Stimulated activated CD4-positive, alpha-beta T cell treated with anti-CD3 and anti-CD28 coated beads, Interleukin-2, amount 100 ng/mL, for 24 hours (primary cell): ENCODE measurements around the gene NAALADL2.
"Not testable (repeated sequence)": the region's sequence is repeated elsewhere in the genome, so short reads cannot be mapped to it uniquely, and the experiment has no call there.

Experiments
- DNase-seq, 2 donors: peaks; one replicate each; pipeline ENCODE4 v3.0.0-alpha.2; 2020

NAALADL2 gene

DNA sequence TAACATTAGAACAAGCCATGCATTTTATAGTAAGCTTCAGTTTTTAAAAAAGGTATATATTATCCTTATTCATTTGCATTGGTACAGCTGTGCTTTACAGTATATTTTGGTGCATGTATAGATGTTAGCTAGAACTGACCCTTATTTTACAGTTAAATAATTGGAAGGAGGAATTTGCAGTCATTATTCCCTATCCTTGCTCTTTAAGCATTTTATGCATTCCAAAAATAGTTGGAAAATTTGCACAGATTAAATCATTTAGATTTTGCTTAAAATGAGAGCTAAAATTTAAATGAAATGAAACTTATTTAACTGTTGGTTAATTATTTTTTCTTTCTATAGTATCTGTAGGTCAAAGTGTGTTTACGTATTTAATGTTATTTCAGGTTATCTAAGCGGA is 667.1 kb downstream of the NAALADL2 start:
- no peak for DNase-seq

DNA sequence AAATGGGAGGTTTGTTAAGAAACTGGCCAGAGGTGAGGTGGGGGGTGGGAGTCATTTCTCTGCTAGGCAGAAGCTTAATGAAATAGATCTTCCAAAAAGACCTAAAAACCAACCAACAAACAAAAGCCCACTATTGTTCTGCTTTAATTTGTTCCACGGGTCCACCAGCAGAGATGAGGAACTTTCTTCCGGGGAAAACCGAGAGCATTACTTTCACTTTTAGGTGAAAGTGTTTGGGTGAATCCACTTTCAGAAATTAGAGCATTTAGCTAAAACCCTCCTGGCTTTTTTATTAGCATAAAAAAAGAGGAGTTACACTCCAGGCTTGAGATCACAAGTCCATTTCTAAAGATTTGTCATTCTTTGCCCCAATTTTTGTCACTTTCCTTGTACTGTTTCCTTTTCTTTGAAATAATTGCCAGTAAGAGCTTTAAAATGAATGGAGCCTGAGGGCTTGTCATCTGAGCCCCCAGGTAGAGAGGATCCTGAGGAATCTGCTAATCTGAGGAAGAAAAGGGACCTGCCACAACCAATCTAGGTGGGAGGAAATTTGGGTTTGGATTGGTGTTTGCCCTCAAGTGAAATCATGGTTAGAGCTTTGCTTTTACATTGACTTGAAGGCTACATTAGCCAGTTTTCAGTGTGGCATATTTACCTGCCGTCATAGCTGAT is 667.6 kb downstream of the NAALADL2 start:
- no peak for DNase-seq

GRCh38 chr3:175528693-175529092 is 669.6 kb downstream of the NAALADL2 start:
- DNase-seq, result not testable (repeated sequence)

DNA sequence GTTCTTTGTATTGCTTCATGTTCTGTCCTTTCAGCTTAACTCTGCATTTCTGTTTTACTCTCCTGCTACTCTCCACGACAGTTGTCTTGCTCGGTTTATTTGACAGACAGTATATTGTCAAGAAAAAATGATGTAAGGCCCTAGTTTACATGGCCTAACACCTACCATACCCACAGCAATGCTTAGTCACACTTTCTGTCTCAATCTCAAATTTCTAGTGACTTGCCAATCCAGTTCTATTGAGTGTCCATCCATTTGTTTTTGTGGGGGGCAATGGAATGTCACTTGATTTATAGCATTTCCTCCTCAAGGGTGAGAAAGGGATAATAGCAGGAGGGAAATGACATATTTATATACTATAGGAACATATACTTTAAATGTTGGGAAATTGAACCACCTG is 676.2 kb downstream of the NAALADL2 start:
- DNase-seq, result no peak

DNA sequence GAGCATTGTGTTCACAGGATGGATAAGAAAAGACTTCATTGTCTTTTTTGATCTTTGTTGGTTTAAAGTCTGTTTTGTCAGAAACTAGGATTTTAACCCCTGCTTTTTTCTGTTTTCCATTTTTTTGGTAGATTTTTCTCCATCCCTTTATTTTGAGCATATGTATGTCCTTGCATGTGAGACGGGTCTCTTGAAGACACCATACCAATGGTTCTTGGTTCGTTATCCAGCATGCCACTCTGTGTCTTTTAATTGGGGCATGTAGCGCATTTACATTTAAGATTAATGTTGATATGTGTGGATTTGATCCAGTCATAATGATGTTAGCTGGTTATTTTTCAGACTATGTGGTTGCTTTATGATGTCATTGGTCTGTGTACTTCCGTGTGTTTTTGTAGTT is 687.0 kb downstream of the NAALADL2 start:
- DNase-seq, result no peak

GRCh38 chr3:175552929-175553328 is 693.8 kb downstream of the NAALADL2 start:
- DNase-seq, result no peak

DNA sequence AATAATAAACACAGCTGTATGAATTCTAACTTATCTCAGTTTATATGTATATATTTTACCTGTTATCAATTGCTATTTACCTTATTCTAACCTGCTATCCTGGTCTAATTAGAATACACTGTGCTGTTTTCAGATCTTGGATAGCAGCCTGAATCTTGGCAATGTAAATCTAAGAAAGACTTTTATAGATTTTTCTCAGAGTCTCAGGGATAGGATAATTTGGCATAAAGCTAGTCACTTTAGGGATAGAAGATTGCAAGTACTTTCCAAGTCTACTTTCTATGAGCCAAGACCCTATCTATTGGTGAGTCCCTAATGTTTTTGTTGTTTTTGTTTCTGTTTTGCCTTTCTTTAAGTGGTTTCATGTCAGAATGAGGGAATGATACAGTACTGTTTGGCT is 695.7 kb downstream of the NAALADL2 start:
- no peak for DNase-seq

DNA sequence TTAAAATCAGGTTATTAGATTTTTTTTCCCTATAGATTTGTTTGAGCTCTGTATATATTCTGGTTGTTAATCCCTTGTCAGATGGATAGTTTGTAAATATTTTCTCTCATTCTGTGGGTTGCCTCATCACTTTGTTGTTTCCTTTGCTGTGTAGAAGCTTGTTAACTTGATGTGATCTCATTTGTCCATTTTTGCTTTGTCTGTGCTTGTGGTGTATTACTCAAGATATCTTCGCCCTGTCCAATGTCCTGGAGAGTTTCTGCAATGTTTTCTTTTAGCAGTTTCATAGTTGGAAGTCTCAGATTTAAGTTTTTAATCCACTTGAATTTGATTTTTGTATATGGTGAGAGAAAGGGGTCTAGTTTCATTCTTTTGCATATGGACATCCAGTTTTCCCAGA is 699.1 kb downstream of the NAALADL2 start:
- DNase-seq, result no peak

- no peak for DNase-seq
These were observed 705.2 kb downstream of the NAALADL2 start for GRCh38 chr3:175564363-175564762.

- DNase-seq, result no peak
These were observed 712.0 kb downstream of the NAALADL2 start for GRCh38 chr3:175571096-175571495.

DNA sequence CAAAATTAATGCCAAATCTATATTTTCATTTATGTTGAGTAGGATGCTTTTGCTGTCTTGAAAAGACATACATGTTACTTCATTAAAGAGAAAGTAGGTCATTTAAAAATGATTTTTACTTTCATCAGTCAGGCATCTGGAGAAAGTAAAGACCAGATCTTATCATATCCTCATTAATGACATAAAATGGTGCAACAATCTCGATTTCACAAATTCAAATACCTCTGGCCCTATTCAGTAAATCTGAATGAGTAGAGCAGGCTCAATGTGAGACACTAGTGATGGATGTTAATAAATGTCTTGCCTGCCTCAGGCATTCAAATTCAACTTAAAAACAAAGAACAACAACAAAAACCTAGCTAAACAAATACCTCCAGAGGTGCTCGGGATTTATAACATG is 714.1 kb downstream of the NAALADL2 start:
- DNase-seq, result no peak

DNA sequence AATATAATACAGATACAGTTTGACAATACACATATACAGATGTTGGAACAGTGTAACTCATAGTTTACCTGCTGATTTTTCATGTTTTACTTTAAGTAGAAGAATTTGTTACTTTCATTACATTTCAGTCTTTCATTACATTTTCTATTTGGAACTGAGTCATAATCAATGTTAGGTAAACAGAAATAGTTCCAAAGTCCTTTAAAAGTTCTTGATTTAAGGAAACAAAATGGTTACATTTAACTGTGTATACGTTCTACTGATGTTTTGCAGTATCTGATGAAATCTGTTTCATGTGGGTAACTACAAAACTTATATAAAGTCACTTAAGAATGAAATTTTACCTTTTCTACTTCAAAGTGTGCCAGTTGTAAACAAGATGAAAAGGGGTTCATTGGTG is 721.2 kb downstream of the NAALADL2 start:
- no peak for DNase-seq

GRCh38 chr3:175585898-175586297 is 726.8 kb downstream of the NAALADL2 start:
- no peak for DNase-seq

DNA sequence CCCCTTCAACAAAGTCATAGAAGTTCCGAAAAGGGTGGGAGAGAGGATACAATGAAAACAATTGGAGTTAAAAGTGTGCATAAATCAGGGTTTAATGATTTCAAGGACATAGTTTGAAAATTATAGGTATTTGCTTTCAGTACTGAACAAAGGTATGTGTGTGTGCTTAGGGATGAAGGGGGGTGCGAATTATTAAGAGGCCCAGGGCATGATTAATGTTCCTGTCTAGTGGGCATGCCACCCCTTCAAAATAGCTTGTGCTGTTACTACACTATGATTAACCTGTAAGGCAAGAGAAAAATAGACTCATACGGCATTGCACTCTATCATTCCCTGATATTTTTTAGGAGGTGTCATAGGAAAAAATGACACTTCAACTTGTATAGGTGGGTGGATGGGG is 731.6 kb downstream of the NAALADL2 start:
- DNase-seq, result no peak

- DNase-seq, result no peak
These were observed 732.2 kb downstream of the NAALADL2 start for GRCh38 chr3:175591375-175591774.

GRCh38 chr3:175593331-175593730 is 734.2 kb downstream of the NAALADL2 start:
- DNase-seq, result no peak

- no peak for DNase-seq
These were observed 739.6 kb downstream of the NAALADL2 start for GRCh38 chr3:175598740-175599139.

DNA sequence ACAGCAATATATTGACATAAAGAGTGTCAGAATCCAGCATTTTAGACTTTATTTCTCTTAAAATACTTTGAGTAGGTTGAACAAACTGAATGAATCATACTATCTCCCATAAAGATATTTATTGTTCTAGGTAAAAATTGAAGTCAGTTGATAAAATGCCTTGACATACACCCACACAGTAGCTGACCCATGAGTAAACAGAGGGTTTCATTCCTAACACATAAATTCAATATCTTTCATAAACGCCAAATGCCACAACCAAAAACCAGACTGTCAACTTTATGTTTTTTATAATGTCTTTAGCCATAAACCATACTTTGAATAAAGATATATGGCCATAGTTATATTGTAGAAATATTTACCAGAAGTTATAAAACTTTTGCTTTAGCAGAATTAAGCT is 742.4 kb downstream of the NAALADL2 start:
- no peak for DNase-seq

- DNase-seq, result no peak
These were observed 746.7 kb downstream of the NAALADL2 start for GRCh38 chr3:175605851-175606250.

- DNase-seq, result no peak
These were observed 747.6 kb downstream of the NAALADL2 start for GRCh38 chr3:175606650-175607318.

- DNase-seq, result no peak
These were observed 749.2 kb downstream of the NAALADL2 start for GRCh38 chr3:175608356-175608755.

DNA sequence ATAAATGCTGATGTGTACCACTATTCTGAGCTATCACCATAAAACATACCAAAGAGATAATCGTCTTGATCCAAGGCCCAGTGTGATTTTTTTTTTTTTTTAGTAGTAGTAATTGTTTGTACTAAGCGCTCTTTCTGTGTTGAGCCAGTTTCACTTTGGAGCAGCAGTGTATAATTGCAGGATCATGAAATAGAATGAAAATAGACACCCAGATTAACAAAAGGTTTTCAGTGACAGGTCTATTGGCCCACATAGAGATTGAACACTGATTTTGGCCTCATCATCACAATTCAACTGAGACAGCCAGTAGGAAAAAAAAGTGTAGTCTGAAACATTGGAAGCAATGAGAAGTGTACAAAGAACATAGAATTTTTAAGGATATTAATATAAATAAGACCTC is 749.8 kb downstream of the NAALADL2 start:
- DNase-seq, result no peak

GRCh38 chr3:175612487-175613196 is 753.5 kb downstream of the NAALADL2 start:
- no peak for DNase-seq

DNA sequence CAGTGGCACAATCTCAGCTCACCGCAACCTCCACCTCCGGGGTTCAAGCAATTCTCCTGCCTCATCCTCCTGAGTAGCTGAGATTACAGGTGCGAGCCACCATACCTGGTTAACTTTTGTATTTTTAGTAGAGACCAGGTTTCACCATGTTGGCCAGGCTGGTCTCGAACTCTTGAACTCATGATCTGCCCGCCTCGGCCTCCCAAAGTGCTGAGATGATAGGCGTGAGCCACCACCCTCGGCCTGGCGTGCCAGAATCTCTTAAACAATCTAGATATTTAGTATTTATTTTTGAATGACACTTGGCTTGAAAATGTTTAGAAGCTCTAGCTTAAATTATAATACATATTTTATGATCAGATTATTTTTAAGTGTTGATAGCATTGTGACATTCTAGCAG is 755.0 kb downstream of the NAALADL2 start:
- DNase-seq, result not testable (repeated sequence)
